ENCODE measurements around the gene CCDC116.

CCDC116 gene, protein sequence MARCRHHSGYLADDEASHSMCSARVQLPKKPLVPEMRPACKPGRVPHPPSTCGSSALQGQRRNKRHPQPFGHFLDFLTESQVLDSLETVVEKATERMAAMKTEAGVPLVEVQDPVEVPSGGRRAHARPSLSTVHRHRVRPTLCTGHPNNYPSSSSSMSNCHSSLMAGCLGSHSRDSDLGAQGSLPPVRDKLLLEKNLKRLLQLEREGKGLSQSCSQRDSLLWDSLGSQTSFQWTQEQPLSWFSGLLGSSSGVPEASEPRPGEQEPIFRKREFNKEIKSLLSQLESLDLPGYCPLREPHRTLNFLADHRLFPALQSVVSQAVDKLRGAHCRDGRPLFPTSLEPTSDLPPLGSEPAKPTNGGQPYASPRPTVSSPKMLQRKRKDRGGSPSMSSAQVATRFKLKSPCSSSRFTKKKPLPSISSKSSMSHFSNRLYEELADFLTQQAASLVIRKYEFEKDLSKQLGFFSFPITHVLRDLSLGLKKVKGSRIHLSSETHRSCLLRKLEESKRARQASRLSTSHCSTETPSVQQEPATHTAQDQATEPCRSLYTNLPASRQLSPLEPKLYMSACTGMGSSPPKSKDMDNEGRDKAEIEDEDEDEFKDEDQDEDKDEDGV

DNA sequence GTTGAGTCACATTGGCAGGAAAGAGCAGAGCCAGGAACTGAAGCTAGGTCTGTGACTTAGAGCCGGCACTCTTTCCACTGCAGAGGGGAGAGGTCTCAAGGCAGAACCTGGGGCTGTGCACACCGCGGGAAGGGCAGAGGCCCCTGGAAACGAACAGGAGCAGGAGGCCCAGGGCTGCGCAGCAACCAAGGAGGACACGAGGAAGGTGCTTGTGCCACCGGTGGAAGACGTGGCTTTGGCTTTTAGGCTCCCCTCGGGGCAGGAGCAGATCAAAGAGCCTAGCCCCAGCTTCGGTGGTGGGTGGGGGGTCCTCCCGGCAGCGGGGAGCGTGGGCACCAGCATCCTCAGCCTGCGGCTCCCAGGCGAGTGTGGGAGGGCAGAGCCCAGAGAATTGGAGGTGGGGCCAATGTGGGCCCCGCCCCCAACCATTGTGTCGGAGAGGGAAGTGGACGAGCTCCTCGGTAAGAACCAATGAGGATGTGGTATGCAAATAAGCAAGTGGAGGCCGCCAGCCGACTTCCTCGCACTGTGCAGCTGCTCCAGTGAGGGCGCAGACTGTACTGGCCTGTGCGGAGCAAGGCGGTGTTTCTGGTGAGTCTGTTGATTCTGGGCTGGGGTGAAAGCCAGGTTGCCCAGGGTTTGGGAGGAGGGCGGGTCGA lies at the start of gene CCDC116:
CCDC116 (plus strand) TSS at position 524 of the 659 bp plus-strand sequence. CDS start 422 bp downstream, outside the sequence.
- intact Hi-C loops (cut with DNase I; ENCODE audit: low total_unique reads) = no loop called here
- DNase-seq = no peak
- no peak within 1 kb of the TSS for H3K4me3 ChIP-seq
- TF ChIP-seq, protein P1, sequence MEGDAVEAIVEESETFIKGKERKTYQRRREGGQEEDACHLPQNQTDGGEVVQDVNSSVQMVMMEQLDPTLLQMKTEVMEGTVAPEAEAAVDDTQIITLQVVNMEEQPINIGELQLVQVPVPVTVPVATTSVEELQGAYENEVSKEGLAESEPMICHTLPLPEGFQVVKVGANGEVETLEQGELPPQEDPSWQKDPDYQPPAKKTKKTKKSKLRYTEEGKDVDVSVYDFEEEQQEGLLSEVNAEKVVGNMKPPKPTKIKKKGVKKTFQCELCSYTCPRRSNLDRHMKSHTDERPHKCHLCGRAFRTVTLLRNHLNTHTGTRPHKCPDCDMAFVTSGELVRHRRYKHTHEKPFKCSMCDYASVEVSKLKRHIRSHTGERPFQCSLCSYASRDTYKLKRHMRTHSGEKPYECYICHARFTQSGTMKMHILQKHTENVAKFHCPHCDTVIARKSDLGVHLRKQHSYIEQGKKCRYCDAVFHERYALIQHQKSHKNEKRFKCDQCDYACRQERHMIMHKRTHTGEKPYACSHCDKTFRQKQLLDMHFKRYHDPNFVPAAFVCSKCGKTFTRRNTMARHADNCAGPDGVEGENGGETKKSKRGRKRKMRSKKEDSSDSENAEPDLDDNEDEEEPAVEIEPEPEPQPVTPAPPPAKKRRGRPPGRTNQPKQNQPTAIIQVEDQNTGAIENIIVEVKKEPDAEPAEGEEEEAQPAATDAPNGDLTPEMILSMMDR (IDR thresholded peaks at IDR 0.05) = no peak
- H3K9me3 ChIP-seq = no peaks in the 10 kb centered on the region
- H3K27me3 ChIP-seq = no peaks in the 10 kb centered on the region
- peaks cover 0 to 18% (median 14%) of the 10 kb centered on the region in 4 donors for H3K4me1 ChIP-seq
- no peak within 1 kb of the TSS for H3K27ac ChIP-seq
- peaks cover 0 to 10% (median 0%) of the 10 kb centered on the region in 3 donors for H3K36me3 ChIP-seq

DNA sequence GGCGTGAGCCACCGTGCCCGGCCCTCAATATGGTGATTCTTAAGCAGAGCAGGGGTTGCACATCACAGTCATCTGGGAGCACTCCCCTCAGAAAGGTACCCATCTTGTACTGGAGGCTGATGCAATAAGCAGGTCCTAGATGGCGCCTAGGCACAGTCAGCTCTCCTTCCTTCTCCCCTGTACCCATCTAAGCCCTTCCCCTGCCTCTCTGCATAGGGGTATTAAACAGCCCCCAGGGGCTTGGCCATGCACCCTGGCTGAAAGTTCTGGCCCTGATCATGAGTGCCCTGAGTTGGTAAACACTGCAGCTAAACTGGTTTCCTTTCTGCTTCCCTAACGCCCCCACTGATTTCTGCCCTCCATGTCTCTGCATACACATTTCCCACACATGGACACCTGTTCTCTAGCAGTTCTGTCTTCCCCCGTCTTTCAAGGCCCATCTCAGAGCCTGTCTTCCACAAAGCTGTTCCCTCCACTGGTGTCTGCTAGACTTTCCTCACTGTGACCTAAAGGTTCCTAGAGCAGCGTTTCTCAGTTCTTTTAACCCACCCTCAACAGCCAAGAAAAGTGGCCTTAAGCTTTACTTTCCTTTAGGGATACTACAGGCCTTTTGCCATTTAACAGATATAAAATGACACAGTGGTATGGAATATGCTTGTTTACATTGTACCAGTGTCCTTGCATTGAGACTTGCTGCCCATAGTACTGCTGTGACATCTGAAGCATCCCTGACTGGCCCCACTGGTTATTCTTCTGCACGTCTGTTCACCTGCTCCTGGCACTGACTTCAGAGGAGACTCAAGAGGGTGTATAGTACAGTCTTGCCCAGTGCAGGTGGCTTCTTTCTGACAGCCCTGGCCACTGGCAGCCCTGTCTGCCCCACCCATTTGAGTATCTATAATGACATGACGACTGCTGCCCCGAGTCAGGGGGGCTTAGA lies 49.5 kb upstream of the CCDC116 start:
- TF ChIP-seq, protein P1 (IDR thresholded peaks at IDR 0.05) = no peak
- H3K36me3 ChIP-seq = no peaks in the 10 kb centered on the region
- H3K27me3 ChIP-seq = no peaks in the 10 kb centered on the region
- no peak overlapping the region for H3K4me3 ChIP-seq
- no peaks in the 10 kb centered on the region for H3K9me3 ChIP-seq
- H3K27ac ChIP-seq = no peak overlapping the region
- H3K4me1 ChIP-seq = peaks cover 0 to 77% (median 12%) of the 10 kb centered on the region in 4 donors
- intact Hi-C loops (cut with DNase I; ENCODE audit: low total_unique reads) = no loop called here
- DNase-seq = no peak

DNA sequence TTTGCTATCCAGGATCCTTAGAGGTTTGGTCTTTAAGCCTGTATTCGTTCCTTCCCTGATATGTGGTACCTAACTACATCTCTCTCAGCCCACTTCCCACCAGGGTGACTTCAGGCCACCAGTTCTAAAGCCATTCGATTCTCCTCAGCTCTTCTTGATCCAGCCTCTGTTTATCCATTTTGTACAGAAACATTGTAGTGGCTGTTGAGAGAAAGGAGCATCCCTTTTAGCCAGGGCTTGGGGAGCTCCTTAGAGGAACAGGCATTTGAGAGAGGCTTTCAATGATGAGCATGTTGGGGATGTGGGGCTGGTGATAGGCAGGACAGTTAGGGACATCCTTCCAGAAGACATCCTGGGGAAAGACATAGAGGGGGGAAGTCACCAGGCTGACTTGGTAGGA lies 47.2 kb upstream of the CCDC116 start:
- no peaks in the 10 kb centered on the region for H3K9me3 ChIP-seq
- no peaks in the 10 kb centered on the region for H3K27me3 ChIP-seq
- H3K36me3 ChIP-seq = no peaks in the 10 kb centered on the region
- peaks cover 0 to 79% (median 15%) of the 10 kb centered on the region in 4 donors for H3K4me1 ChIP-seq
- TF ChIP-seq, protein P1 (IDR thresholded peaks at IDR 0.05) = no peak
- intact Hi-C loops (cut with DNase I; ENCODE audit: low total_unique reads) = no loop called here
- DNase-seq = no peak
- H3K4me3 ChIP-seq = no peak overlapping the region
- no peak overlapping the region for H3K27ac ChIP-seq

DNA sequence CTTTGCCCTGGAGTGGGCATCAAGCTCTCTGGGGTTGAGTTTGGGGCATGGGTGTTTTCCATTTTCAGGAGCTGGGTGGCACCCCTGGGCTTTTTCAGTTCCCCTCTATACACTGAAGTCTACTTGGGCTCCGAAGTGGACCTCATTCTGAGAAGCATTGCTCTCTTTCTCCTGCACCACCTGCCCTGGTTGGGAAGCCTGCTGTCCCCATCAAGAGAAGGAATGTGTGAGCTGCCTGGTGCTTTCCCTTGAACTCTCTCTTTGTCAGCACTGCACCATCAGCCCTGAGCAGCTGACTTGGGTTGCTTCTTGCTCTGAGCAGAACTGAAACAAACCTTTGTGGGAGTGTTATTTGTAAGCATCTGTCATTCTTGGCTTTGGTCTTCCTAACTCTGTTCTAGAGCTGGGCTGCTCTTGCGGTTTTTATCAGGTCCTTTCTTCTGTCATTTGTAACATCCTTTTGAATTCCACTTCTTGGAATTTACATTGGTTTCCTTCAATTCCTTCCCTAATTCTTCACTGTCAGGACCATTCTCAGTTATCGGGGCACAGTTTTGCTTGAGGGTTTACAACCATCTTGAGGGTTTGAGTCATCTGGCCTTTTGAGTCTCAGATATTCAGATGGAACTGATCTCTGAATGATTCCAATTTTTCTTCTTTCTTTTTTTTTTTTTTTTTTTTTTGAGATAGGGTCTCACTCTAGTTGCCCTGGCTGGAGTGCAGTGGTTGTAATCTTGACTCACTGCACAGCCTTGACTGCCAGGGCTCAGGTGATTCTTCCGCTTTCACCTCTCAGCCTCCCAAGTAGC lies 44.6 kb upstream of the CCDC116 start:
- Histone ChIP-seq H3K36me3 (peaks cover 0 to 3% (median 0%) of the 10 kb centered on the region in 3 donors), H3K9me3 (no peaks in the 10 kb centered on the region), H3K4me1 (peaks cover 0 to 84% (median 31%) of the 10 kb centered on the region in 4 donors), H3K4me3 (no peak overlapping the region), H3K27ac (no peak overlapping the region), H3K27me3 (no peaks in the 10 kb centered on the region)
- DNase-seq = no peak
- TF ChIP-seq, protein P1 (IDR thresholded peaks at IDR 0.05) = no peak
- intact Hi-C loops (cut with DNase I; ENCODE audit: low total_unique reads) = no loop called here
